ENCODE results near the gene PLCB1. TPM values are rescaled to one million over a fixed set of nuclear protein-coding genes. Genes with fewer than 3 reads are reported as not detected.

PLCB1 gene
- total RNA-seq, 1 donor from 2014 or later = 10.7 TPM

DNA sequence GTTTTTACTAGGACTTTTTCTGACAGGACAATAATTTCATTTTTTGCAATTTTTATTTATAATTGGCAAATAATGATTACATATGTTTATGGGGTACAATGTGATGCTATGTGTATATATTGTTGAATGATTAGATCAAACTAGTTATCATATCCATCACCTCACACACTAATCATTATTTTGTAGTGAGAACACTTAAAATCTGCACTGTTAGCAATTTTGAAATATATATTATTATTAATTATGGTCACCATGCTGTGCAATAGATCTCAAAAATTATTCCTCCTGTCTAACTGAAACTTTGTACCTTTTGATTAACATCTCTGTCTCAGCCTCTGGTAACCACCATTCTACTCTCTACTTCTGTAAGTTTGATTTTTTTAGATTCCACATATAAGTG, 378.7 kb downstream of the PLCB1 start:
- H3K4me3 Mint-ChIP-seq (ENCODE audit: unreplicated experiment) = no peak overlapping the region
- Histone ChIP-seq H3K4me2 (ENCODE audit: low read length) (no peak overlapping the region), H3K36me3 (ENCODE audit: insufficient read depth, low read length) (no peaks in the 10 kb centered on the region), H3K27me3 (ENCODE audit: insufficient read depth, low read length) (no peaks in the 10 kb centered on the region), H3K9ac (ENCODE audit: low read length) (no peak overlapping the region), H4K20me1 (ENCODE audit: insufficient read depth, low read length) (no peaks in the 10 kb centered on the region), H3K4me3 (ENCODE audit: insufficient read depth, low read depth, low read length) (no peak overlapping the region), H3K4me1 (ENCODE audit: insufficient read depth, low read length) (no peaks in the 10 kb centered on the region), H3K9me3 (ENCODE audit: insufficient read depth, low read depth, low read length) (no peaks in the 10 kb centered on the region), H3K27ac (ENCODE audit: low read depth, low read length) (no peak overlapping the region), H3K79me2 (ENCODE audit: insufficient read depth, low read length) (no peaks in the 10 kb centered on the region), H2AFZ (ENCODE audit: low read depth, low read length) (no peak overlapping the region)
- DNase-seq (ENCODE audit: low read depth) = no peak
- H3K27me3 Mint-ChIP-seq (ENCODE audit: low read depth, unreplicated experiment) = no peaks in the 10 kb centered on the region
- H3K27ac Mint-ChIP-seq (ENCODE audit: unreplicated experiment) = no peak overlapping the region
- no peaks in the 10 kb centered on the region for H3K36me3 Mint-ChIP-seq (ENCODE audit: low read depth, unreplicated experiment)
- no peaks in the 10 kb centered on the region for H3K9me3 Mint-ChIP-seq (ENCODE audit: unreplicated experiment)
- H3K4me1 Mint-ChIP-seq (ENCODE audit: low read depth, unreplicated experiment) = no peaks in the 10 kb centered on the region
- TF ChIP-seq, protein P1, sequence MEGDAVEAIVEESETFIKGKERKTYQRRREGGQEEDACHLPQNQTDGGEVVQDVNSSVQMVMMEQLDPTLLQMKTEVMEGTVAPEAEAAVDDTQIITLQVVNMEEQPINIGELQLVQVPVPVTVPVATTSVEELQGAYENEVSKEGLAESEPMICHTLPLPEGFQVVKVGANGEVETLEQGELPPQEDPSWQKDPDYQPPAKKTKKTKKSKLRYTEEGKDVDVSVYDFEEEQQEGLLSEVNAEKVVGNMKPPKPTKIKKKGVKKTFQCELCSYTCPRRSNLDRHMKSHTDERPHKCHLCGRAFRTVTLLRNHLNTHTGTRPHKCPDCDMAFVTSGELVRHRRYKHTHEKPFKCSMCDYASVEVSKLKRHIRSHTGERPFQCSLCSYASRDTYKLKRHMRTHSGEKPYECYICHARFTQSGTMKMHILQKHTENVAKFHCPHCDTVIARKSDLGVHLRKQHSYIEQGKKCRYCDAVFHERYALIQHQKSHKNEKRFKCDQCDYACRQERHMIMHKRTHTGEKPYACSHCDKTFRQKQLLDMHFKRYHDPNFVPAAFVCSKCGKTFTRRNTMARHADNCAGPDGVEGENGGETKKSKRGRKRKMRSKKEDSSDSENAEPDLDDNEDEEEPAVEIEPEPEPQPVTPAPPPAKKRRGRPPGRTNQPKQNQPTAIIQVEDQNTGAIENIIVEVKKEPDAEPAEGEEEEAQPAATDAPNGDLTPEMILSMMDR (IDR thresholded peaks at IDR 0.05; ENCODE audit: insufficient read depth, low read depth, low read length) = no peak
- no peak for TF ChIP-seq EZH2 (IDR thresholded peaks at IDR 0.05; ENCODE audit: insufficient read depth, low read length)
- no peak for FAIRE-seq

DNA sequence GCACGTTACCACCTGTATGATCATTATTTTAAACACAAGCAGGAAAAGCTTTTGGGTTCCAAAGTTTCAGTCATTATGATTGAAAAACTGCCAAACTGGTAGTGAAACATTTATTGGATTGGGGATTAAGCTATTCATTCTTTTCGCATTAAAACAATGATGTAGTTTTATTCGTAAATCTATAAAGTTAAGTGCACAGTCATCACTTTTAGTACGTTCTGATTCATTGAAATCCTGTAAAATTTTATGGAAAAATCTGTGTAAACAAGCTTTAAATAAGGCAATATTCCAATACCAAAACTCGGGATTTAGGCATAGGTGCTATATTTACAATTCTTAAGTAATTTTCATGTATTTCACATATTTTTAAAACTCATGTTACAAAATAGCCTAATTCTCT, 379.9 kb downstream of the PLCB1 start:
- no peaks in the 10 kb centered on the region for H3K4me1 Mint-ChIP-seq (ENCODE audit: low read depth, unreplicated experiment)
- no peak for FAIRE-seq
- no peaks in the 10 kb centered on the region for H3K9me3 ChIP-seq (ENCODE audit: insufficient read depth, low read depth, low read length)
- no peaks in the 10 kb centered on the region for H3K27me3 ChIP-seq (ENCODE audit: insufficient read depth, low read length)
- no peak overlapping the region for H3K4me3 Mint-ChIP-seq (ENCODE audit: unreplicated experiment)
- H3K27me3 Mint-ChIP-seq (ENCODE audit: low read depth, unreplicated experiment) = no peaks in the 10 kb centered on the region
- no peak overlapping the region for H3K4me3 ChIP-seq (ENCODE audit: insufficient read depth, low read depth, low read length)
- H3K36me3 ChIP-seq (ENCODE audit: insufficient read depth, low read length) = no peaks in the 10 kb centered on the region
- H3K27ac Mint-ChIP-seq (ENCODE audit: unreplicated experiment) = no peak overlapping the region
- no peaks in the 10 kb centered on the region for H3K36me3 Mint-ChIP-seq (ENCODE audit: low read depth, unreplicated experiment)
- H3K79me2 ChIP-seq (ENCODE audit: insufficient read depth, low read length) = no peaks in the 10 kb centered on the region
- no peak overlapping the region for H3K27ac ChIP-seq (ENCODE audit: low read depth, low read length)
- H4K20me1 ChIP-seq (ENCODE audit: insufficient read depth, low read length) = no peaks in the 10 kb centered on the region
- no peak for DNase-seq (ENCODE audit: low read depth)
- H3K9ac ChIP-seq (ENCODE audit: low read length) = no peak overlapping the region
- H3K4me2 ChIP-seq (ENCODE audit: low read length) = no peak overlapping the region
- H3K9me3 Mint-ChIP-seq (ENCODE audit: unreplicated experiment) = no peaks in the 10 kb centered on the region
- H2AFZ ChIP-seq (ENCODE audit: low read depth, low read length) = no peak overlapping the region
- H3K4me1 ChIP-seq (ENCODE audit: insufficient read depth, low read length) = no peaks in the 10 kb centered on the region
- TF ChIP-seq, protein P1 (IDR thresholded peaks at IDR 0.05; ENCODE audit: insufficient read depth, low read depth, low read length) = no peak
- TF ChIP-seq EZH2 (IDR thresholded peaks at IDR 0.05; ENCODE audit: insufficient read depth, low read length) = no peak

DNA sequence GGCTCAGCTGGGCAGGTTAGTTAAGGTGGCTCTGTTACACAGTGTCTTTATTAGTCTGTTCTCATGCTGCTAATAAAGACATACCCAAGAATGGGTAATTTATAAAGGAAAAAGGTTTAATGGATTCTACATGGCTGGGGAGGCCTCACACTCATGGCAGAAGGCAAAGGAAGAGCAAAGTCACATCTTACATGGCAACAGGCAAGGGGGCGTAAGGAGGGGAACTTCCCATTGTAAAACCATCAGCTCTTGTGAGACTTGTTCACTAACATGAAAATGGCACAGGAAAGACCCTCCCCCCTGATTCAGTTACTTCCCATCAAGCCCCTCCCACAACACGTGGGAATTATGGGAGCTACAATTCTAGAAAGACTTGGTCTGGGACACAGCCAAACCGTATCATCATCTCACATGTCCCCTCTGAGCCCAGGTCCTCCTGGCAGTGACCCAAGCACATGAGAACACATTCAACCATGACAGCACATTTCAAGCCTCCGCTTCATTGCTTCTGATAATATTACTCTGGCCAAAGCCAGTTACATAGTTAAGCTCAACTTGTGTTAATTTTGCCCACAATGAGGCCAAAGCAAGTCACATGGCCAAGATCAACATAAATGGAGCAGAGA, 383.9 kb downstream of the PLCB1 start:
- no peaks in the 10 kb centered on the region for H3K4me1 Mint-ChIP-seq (ENCODE audit: low read depth, unreplicated experiment)
- no peaks in the 10 kb centered on the region for H3K36me3 ChIP-seq (ENCODE audit: insufficient read depth, low read length)
- no peaks in the 10 kb centered on the region for H3K4me1 ChIP-seq (ENCODE audit: insufficient read depth, low read length)
- no peaks in the 10 kb centered on the region for H3K9me3 Mint-ChIP-seq (ENCODE audit: unreplicated experiment)
- no peaks in the 10 kb centered on the region for H3K36me3 Mint-ChIP-seq (ENCODE audit: low read depth, unreplicated experiment)
- H3K4me2 ChIP-seq (ENCODE audit: low read length) = no peak overlapping the region
- DNase-seq (ENCODE audit: low read depth) = no peak
- H3K79me2 ChIP-seq (ENCODE audit: insufficient read depth, low read length) = no peaks in the 10 kb centered on the region
- no peak overlapping the region for H3K4me3 ChIP-seq (ENCODE audit: insufficient read depth, low read depth, low read length)
- H3K4me3 Mint-ChIP-seq (ENCODE audit: unreplicated experiment) = no peak overlapping the region
- H3K27me3 ChIP-seq (ENCODE audit: insufficient read depth, low read length) = no peaks in the 10 kb centered on the region
- TF ChIP-seq, protein P1 (IDR thresholded peaks at IDR 0.05; ENCODE audit: insufficient read depth, low read depth, low read length) = no peak
- TF ChIP-seq EZH2 (IDR thresholded peaks at IDR 0.05; ENCODE audit: insufficient read depth, low read length) = no peak
- no peak overlapping the region for H2AFZ ChIP-seq (ENCODE audit: low read depth, low read length)
- no peak overlapping the region for H3K27ac ChIP-seq (ENCODE audit: low read depth, low read length)
- no peak for FAIRE-seq
- no peaks in the 10 kb centered on the region for H4K20me1 ChIP-seq (ENCODE audit: insufficient read depth, low read length)
- H3K27ac Mint-ChIP-seq (ENCODE audit: unreplicated experiment) = no peak overlapping the region
- no peaks in the 10 kb centered on the region for H3K9me3 ChIP-seq (ENCODE audit: insufficient read depth, low read depth, low read length)
- H3K27me3 Mint-ChIP-seq (ENCODE audit: low read depth, unreplicated experiment) = no peaks in the 10 kb centered on the region
- H3K9ac ChIP-seq (ENCODE audit: low read length) = no peak overlapping the region

Data from astrocyte (in vitro differentiated cells and primary cell).